HG03103 (cell line): ENCODE results near the gene LPAR1.
"Not testable (repeated sequence)": the region's sequence is repeated elsewhere in the genome, so short reads cannot be mapped to it uniquely, and the experiment has no call there.

Experiments used
- ATAC-seq: cut with Tn5 transposase; IDR thresholded peaks from one replicate; pipeline ENCODE4 v1.9.1; 2021; ENCODE audit warnings: low read depth; ENCODE audit not compliant: unreplicated experiment

LPAR1 gene

DNA sequence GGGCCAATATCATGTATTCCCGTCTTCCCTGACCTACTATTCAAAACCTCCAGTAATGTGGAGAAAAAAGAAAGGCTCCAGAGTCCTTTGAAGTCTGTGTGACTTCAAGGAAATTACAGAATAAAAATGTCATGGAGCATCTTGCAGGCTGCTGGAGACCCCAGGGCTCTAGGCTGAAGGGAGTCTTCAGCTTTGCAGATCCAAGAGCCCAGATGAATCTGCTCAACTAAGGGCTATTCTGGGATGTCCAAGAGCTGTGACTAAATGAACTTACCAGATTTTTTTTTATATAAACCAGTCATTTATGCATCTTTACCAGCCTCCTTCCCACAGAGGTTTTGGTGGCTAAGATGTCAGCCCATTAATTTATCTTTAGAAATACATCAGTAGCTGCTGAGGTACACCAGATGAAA, 202.4 kb downstream of the LPAR1 start:
- ATAC-seq = no peak

DNA sequence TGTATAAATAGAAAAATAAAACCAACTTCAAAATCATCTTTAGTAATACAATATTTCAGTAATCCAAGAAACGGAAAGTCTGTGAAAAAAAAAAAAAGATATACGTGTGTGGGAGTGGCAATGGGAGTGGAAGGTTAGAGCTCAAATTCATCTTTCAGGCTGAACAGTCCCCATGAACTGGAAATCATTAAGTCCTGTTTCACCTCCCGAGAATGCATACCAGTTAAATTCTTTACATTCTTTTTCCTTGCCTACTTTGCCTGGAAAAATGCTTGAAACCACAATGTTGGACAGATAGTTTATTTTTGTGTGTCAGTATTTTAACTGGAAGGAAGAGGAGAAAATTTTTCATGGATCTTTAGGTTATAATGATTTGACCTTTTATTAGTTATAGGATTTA, 202.9 kb downstream of the LPAR1 start:
- no peak for ATAC-seq

DNA sequence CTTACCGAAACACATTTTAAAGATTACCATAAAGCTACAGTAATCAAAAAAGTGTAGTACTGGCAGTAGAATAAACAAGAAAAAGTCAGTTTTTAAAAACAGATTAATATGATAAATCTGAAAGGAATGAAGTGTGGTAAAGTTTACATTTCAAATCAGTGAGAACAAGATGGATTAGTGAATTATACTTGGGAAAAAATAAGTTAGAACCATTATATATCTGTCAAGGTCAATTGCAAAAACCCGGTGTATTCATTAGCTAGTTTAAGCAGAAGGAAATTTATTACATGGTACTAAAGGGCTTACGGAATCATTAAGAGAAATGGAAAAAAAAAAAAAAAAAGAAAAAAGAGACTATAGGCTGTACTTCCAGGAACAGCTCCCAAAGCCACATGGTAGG, 205.3 kb downstream of the LPAR1 start:
- no peak for ATAC-seq

DNA sequence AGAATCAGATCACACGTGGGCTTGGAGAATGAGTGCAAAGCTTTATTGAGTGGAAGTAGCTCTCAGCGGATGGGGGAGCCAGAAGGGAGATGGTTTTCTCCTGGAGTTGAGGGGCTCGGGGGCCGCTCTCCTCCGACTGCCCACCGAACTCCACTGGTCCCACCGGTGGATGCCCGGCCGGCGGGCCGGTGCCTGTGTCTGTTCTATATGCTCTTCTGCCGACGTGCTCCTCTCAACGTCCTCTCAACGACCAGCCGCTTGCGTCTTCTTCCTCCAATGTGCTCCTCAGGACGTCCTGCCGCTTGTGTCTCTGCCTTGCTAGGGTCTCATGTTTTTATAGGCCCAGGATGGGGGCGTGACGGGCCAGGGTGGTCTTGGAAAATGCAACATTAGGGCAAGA, 207.8 kb downstream of the LPAR1 start:
- no peak for ATAC-seq

DNA sequence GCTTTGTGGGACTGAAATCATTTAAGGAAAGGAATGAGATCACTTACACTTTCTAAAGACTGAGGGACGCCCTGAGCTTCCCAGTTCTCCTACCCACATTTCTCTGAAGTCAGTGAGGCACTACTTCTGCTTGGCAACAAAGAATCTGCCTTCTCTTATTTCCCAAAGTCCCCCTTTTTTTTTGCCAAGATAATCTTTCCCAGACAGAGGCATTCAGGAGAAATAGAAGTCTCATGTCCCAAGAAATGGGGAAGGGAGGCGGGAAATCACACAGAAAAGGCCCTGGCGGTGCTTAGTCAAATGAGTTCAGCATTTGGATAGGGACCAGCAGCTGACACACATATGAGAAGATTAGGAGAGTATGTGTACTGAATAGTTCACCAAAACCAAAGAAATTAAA, 210.0 kb downstream of the LPAR1 start:
- ATAC-seq = no peak

DNA sequence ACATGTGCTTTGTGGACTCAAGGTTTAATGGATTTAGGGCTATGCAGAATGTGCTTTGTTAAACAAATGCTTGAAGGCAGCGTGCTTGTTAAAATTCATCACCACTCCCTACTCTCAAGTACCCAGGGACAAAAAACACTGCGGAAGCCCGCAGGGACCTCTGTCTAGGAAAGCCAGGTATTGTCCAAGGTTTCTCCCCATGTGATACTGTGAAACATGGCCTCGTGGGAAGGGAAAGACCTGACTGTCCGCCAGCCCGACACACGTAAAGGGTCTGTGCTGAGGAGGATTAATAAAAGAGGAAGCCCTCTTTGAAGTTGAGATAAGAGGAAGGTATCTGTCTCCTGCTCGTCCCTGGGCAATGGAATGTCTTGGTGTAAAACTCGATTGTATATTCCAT, 211.9 kb downstream of the LPAR1 start:
- not testable (repeated sequence) for ATAC-seq

DNA sequence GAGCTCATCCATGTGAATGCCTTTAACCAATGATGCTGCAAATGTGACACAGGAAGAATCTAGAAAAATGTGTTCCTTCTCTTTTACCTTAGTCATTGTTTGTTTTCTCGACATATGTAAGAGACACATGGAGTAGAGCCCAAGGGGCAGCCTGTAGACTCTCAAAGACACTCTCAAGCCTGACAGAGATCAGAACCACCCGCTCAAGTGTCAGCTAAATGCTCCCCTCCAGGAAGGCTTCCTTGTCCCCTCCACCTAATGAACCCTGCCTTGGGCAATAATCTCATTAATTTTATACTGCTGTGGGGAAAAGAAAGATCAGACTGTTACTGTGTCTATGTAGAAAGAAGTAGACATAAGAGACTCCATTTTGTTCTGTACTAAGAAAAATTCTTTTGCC, 212.3 kb downstream of the LPAR1 start:
- no peak for ATAC-seq

DNA sequence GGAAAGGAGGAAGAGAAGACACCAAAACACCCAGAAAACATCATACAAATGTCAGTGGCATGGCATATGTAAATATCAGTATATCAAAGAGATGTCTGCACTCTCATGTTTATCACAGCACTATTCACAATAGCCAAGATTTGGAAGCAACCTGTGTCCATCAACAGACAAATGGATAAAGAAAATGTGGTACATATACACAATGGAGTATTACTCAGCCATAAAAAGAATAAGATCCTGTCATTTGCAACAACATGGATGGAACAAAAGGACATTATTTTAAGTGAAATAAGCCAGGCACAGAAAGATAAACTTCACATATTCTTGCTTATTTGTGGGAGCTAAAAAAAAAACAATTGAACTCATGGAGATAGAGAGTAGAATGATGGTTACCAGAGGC, 213.1 kb downstream of the LPAR1 start:
- ATAC-seq = not testable (repeated sequence)
